H9 (cell line): ENCODE data around the gene LRRK1. TPM values are rescaled to one million over a fixed set of nuclear protein-coding genes. Genes with fewer than 3 reads are reported as not detected.

Experiments used
- DNase-seq: peaks from one replicate; pipeline ENCODE4 v3.0.0-alpha.2; 2017
- H2AFZ ChIP-seq: one replicate; pipeline ENCODE4 v1.6.1; 2013; ENCODE audit warnings: mild to moderate bottlenecking, low read length, control low read depth, moderate library complexity
- H2AK5ac ChIP-seq: 2 replicates; pipeline ENCODE4 v1.6.1; 2013; ENCODE audit warnings: low read length, control low read depth, mixed read lengths; ENCODE audit not compliant: insufficient read length
- H2BK120ac ChIP-seq: one replicate; pipeline ENCODE4 v1.6.1; 2013; ENCODE audit warnings: low read depth, mild to moderate bottlenecking, low read length, control low read depth, inconsistent platforms; ENCODE audit not compliant: poor library complexity, severe bottlenecking
- H2BK12ac ChIP-seq: 2 replicates; pipeline ENCODE4 v1.6.1; 2013; ENCODE audit warnings: low read length, control low read depth, mixed read lengths, low read depth; ENCODE audit not compliant: insufficient read length
- H2BK15ac ChIP-seq: 2 replicates; pipeline ENCODE4 v1.6.1; 2013; ENCODE audit warnings: low read depth, low read length, control low read depth
- H2BK20ac ChIP-seq: one replicate; pipeline ENCODE4 v1.6.1; 2013; ENCODE audit warnings: low read depth, mild to moderate bottlenecking, low read length, control low read depth, inconsistent platforms; ENCODE audit not compliant: poor library complexity, severe bottlenecking
- H2BK5ac ChIP-seq: 2 replicates; pipeline ENCODE4 v1.6.1; 2013; ENCODE audit warnings: low read length, control low read depth, mixed read lengths; ENCODE audit not compliant: insufficient read length
- H3K14ac ChIP-seq: 2 replicates; pipeline ENCODE4 v1.6.1; 2013; ENCODE audit warnings: low read length, control low read depth; ENCODE audit not compliant: insufficient read depth
- H3K18ac ChIP-seq: 2 replicates; pipeline ENCODE4 v1.6.1; 2013; ENCODE audit warnings: low read depth, mild to moderate bottlenecking, mixed read lengths, low read length, control low read depth; ENCODE audit not compliant: insufficient read length
- H3K23ac ChIP-seq: 2 replicates; pipeline ENCODE4 v1.6.1; 2013; ENCODE audit warnings: low read length, control low read depth, mixed read lengths, low read depth; ENCODE audit not compliant: insufficient read length
- H3K23me2 ChIP-seq: 2 replicates; pipeline ENCODE4 v1.6.1; 2013; ENCODE audit warnings: low read depth, mild to moderate bottlenecking, mixed read lengths, low read length, control low read depth; ENCODE audit not compliant: insufficient read length, poor library complexity, severe bottlenecking
- H3K27ac ChIP-seq: 2 replicates; pipeline ENCODE4 v1.5.1; 2013; ENCODE audit warnings: low read length, control low read depth, mixed read lengths, low read depth; ENCODE audit not compliant: insufficient read length
- H3K27me3 ChIP-seq: 2 replicates; pipeline ENCODE4 v1.6.1; 2013; ENCODE audit warnings: low read length, control low read depth, inconsistent platforms; ENCODE audit not compliant: insufficient read depth
- H3K4ac ChIP-seq: 2 replicates; pipeline ENCODE4 v1.6.1; 2013; ENCODE audit warnings: low read depth, mild to moderate bottlenecking, control low read depth, inconsistent platforms, low read length, moderate library complexity
- H3K4me1 ChIP-seq: 2 replicates; pipeline ENCODE4 v1.6.1; 2013; ENCODE audit warnings: low read length, control low read depth, inconsistent platforms; ENCODE audit not compliant: insufficient read depth
- H3K4me2 ChIP-seq: 2 replicates; pipeline ENCODE4 v1.6.1; 2013; ENCODE audit warnings: low read length, control low read depth, mixed read lengths; ENCODE audit not compliant: insufficient read length, insufficient read depth
- H3K56ac ChIP-seq: 2 replicates; pipeline ENCODE4 v1.6.1; 2013; ENCODE audit warnings: low read depth, mild to moderate bottlenecking, mixed read lengths, low read length, control low read depth; ENCODE audit not compliant: insufficient read length
- H3K79me1 ChIP-seq: 2 replicates; pipeline ENCODE4 v1.6.1; 2013; ENCODE audit warnings: low read depth, mild to moderate bottlenecking, moderate library complexity, low read length, control low read depth, inconsistent platforms; ENCODE audit not compliant: insufficient read depth, poor library complexity, severe bottlenecking
- H3K79me2 ChIP-seq: 2 replicates; pipeline ENCODE4 v1.6.1; 2013; ENCODE audit warnings: low read length, control low read depth, inconsistent platforms; ENCODE audit not compliant: insufficient read depth
- H3K9ac ChIP-seq: 2 replicates; pipeline ENCODE4 v1.6.1; 2013; ENCODE audit warnings: low read length, control low read depth, mixed read lengths; ENCODE audit not compliant: insufficient read length; ENCODE audit errors: extremely low read depth
- H3K9me3 ChIP-seq: one replicate; pipeline ENCODE4 v1.6.1; 2013; ENCODE audit warnings: low read depth, low read length, inconsistent platforms; ENCODE audit not compliant: control insufficient read depth
- H3T11ph ChIP-seq: one replicate; pipeline ENCODE4 v1.6.1; 2013; ENCODE audit warnings: mild to moderate bottlenecking, low read length, control low read depth, inconsistent platforms
- H4K20me1 ChIP-seq: one replicate; pipeline ENCODE4 v1.6.1; 2013; ENCODE audit not compliant: control insufficient read depth, insufficient read length, insufficient read depth
- H4K5ac ChIP-seq: 2 replicates; pipeline ENCODE4 v1.6.1; 2013; ENCODE audit warnings: low read depth, mild to moderate bottlenecking, mixed read lengths, low read length, control low read depth; ENCODE audit not compliant: insufficient read length
- H4K8ac ChIP-seq: replicated peaks from 2 replicates; pipeline ENCODE4 v1.6.1; 2013; ENCODE audit warnings: low read length, control low read depth, mixed read lengths, low read depth; ENCODE audit not compliant: insufficient read length
- H4K91ac ChIP-seq: 2 replicates; pipeline ENCODE4 v1.6.1; 2013; ENCODE audit warnings: low read depth, mild to moderate bottlenecking, moderate library complexity, mixed read lengths, low read length, control low read depth; ENCODE audit not compliant: insufficient read length
- H3K27ac Mint-ChIP-seq, 3 experiments: 2 replicates in 2 of 3; 3 replicates in 1 of 3; pipeline ENCODE4 v1.8.0; 2020 to 2021; ENCODE audit warnings: mixed read lengths in 3 of 3, mild to moderate bottlenecking in 1 of 3, moderate library complexity in 1 of 3
- H3K27me3 Mint-ChIP-seq: 2 replicates; pipeline ENCODE4 v1.8.0; 2021; ENCODE audit warnings: low read depth, mild to moderate bottlenecking, moderate library complexity, mixed read lengths
- H3K36me3 Mint-ChIP-seq, 3 experiments: 2 replicates in 2 of 3; 3 replicates in 1 of 3; pipeline ENCODE4 v1.8.0; 2020 to 2021; ENCODE audit warnings: low read depth in 3 of 3, mixed read lengths in 3 of 3; ENCODE audit not compliant: insufficient read depth in 1 of 3
- H3K4me1 Mint-ChIP-seq, 2 experiments: 2 replicates each; pipeline ENCODE4 v1.8.0; 2020; ENCODE audit warnings: mixed read lengths in 2 of 2
- H3K4me3 Mint-ChIP-seq, 2 experiments: 2 replicates in 1 of 2; 3 replicates in 1 of 2; pipeline ENCODE4 v1.8.0; 2020 to 2021; ENCODE audit warnings: mild to moderate bottlenecking in 2 of 2, mixed read lengths in 2 of 2, moderate library complexity in 1 of 2
- H3K9me3 Mint-ChIP-seq, 2 experiments: 2 replicates in 1 of 2; 3 replicates in 1 of 2; pipeline ENCODE4 v1.8.0; 2020; ENCODE audit warnings: mild to moderate bottlenecking in 2 of 2, mixed read lengths in 2 of 2, moderate library complexity in 1 of 2
- WGBS: extraction: QIAGEN DNeasy Blood & Tissue Kit; methylation state at CpG from one replicate; pipeline ENCODE4 v1.1.7; 2013; ENCODE audit warnings: missing lambda C conversion rate, low lambda C conversion rate, mixed read lengths; ENCODE audit not compliant: insufficient read length; ENCODE audit errors: extremely low coverage; 5-methylcytosine and 5-hydroxymethylcytosine counted together
- total RNA-seq: library from RNA; stranded (reverse); gene quantifications from 2 replicates; pipeline ENCODE4 v1.2.1, GENCODE V29; 2021
- TF ChIP-seq, protein P1 (sequence below): fragments of 200-600 bp; sonication (generic); conservative IDR thresholded peaks from 3 replicates; pipeline ENCODE4 v1.8.0; 2021; ENCODE audit warnings: antibody characterized with exemption, mild to moderate bottlenecking

Gene LRRK1
- total RNA-seq, 1 experiment from 2014 or later = 4.0 TPM

DNA sequence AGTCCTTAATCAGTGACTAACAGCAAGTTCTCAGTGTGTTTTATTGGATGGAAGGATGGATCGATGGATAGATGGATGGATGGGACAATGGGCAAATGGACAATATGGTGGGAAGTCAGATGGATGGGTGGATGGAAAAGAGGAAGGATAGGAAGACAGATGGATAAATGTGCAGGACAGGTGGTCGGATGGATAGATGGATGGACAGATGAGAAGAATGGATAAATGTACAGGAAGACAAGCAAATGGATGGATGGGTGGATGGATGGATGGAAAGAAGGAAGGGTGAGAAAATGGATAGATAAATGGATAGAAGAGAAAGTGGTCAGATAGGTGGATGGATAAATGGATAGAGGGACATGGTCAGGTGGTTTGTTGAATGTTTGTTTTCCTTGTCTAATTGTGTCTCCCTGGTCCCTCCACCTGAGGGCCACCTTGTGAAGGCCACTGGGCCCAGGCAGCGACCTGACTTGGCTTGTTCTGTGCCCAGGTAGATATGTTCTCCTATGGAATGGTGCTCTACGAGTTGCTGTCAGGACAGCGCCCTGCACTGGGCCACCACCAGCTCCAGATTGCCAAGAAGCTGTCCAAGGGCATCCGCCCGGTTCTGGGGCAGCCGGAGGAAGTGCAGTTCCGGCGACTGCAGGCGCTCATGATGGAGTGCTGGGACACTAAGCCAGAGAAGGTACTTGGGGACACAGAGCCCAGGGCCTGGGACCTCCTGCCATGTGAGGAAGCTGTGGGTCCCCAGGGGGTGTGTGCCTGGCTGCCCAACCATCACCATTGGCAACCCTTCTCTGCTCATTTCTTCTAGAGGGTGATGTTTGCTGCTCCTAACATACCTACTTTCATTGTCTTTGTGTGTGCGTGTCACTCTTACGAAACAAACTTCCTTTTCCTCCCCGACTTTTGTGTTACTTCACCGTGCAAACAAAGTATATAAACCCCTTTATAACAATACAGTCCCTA, 137.5 kb downstream of the LRRK1 start:
- Histone ChIP-seq H3K79me1 (no peaks in the 10 kb centered on the region), H3K79me2 (no peaks in the 10 kb centered on the region), H3K4me2 (no peak overlapping the region), H3T11ph (no peak overlapping the region), H3K4ac (no peak overlapping the region), H3K9me3 (no peaks in the 10 kb centered on the region), H4K5ac (no peak overlapping the region), H3K27ac (no peak overlapping the region), H4K8ac (no peak overlapping the region), H2BK12ac (no peak overlapping the region), H2BK20ac (no peak overlapping the region), H2AFZ (no peak overlapping the region), H3K14ac (no peak overlapping the region), H2BK120ac (no peak overlapping the region), H3K23me2 (no peaks in the 10 kb centered on the region), H3K56ac (no peak overlapping the region), H3K9ac (no peak overlapping the region), H4K20me1 (no peaks in the 10 kb centered on the region), H4K91ac (no peak overlapping the region), H3K18ac (no peak overlapping the region), H3K23ac (no peak overlapping the region), H3K4me1 (no peaks in the 10 kb centered on the region), H2BK15ac (no peak overlapping the region), H3K27me3 (no peaks in the 10 kb centered on the region), H2AK5ac (no peak overlapping the region), H2BK5ac (no peak overlapping the region)
- Mint-ChIP-seq H3K27me3 (peaks cover 10% of the 10 kb centered on the region), H3K27ac (no peak overlapping the region), H3K4me3 (no peak overlapping the region), H3K36me3 (peaks cover 14 to 18% (median 15%) of the 10 kb centered on the region in 3 experiments), H3K9me3 (peaks cover 14 to 19% of the 10 kb centered on the region in 2 experiments), H3K4me1 (peaks cover 18 to 37% of the 10 kb centered on the region in 2 experiments)
- TF ChIP-seq, protein P1, sequence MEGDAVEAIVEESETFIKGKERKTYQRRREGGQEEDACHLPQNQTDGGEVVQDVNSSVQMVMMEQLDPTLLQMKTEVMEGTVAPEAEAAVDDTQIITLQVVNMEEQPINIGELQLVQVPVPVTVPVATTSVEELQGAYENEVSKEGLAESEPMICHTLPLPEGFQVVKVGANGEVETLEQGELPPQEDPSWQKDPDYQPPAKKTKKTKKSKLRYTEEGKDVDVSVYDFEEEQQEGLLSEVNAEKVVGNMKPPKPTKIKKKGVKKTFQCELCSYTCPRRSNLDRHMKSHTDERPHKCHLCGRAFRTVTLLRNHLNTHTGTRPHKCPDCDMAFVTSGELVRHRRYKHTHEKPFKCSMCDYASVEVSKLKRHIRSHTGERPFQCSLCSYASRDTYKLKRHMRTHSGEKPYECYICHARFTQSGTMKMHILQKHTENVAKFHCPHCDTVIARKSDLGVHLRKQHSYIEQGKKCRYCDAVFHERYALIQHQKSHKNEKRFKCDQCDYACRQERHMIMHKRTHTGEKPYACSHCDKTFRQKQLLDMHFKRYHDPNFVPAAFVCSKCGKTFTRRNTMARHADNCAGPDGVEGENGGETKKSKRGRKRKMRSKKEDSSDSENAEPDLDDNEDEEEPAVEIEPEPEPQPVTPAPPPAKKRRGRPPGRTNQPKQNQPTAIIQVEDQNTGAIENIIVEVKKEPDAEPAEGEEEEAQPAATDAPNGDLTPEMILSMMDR = peak; percentile 23; the same call in 2 of the 3 replicates
- WGBS = no CpG with 5 or more reads among the region's 15 CpGs
- DNase-seq = no peak
